Fibroblast of the aortic adventitia (primary cell): Measurements from ENCODE around the gene SLC26A3. TPM values are rescaled to one million over a fixed set of nuclear protein-coding genes. Genes with fewer than 3 reads are reported as not detected.

Source experiments
- DNase-seq: peaks from one replicate; pipeline ENCODE4 v3.0.0-alpha.2; 2010; ENCODE audit warnings: low read depth
- H3K4me3 ChIP-seq: 2 replicates; pipeline ENCODE4 v1.5.1; 2011; ENCODE audit warnings: low read depth, mild to moderate bottlenecking, control low read depth, low read length, moderate library complexity
- total RNA-seq: library from RNA; depleted of rRNA; stranded (reverse); fragments of >200 nt; gene quantifications from 2 replicates; pipeline ENCODE4 v1.2.3, GENCODE V29; 2012; ENCODE audit warnings: low replicate concordance
- TF ChIP-seq, protein P1 (sequence below): IDR thresholded peaks from 2 replicates; pipeline ENCODE4 v1.5.1; 2011; ENCODE audit warnings: mild to moderate bottlenecking, low read length, control low read depth, inconsistent platforms; ENCODE audit not compliant: insufficient read depth

Gene SLC26A3
- total RNA-seq, 1 donor, result not detected

DNA sequence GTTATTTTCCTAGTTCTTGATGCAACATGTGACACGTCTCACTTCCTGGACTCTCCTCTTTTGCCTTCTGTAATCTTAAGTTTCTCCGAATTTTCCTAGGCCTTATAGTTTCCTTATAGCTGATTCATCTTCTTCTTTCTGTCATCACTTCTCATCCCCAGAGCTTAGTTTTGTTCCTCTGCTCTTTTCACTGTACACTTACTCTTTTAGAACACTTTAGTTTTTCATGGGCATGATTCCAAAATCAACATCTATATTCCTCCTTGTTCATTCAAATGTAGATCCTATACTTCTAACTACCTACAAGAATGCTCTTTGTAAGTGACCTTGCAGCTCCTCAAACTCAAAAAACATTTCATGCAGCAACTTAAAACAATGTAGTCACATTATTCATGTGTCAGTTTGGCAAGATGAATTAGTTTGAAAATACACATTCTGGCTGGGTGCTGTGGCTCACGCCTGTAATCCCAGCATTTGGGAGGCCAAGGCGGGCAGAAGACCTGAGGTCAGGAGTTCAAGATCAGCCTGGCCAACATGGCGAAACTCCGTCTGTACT lies 13.1 kb upstream of the SLC26A3 start:
- TF ChIP-seq, protein P1, sequence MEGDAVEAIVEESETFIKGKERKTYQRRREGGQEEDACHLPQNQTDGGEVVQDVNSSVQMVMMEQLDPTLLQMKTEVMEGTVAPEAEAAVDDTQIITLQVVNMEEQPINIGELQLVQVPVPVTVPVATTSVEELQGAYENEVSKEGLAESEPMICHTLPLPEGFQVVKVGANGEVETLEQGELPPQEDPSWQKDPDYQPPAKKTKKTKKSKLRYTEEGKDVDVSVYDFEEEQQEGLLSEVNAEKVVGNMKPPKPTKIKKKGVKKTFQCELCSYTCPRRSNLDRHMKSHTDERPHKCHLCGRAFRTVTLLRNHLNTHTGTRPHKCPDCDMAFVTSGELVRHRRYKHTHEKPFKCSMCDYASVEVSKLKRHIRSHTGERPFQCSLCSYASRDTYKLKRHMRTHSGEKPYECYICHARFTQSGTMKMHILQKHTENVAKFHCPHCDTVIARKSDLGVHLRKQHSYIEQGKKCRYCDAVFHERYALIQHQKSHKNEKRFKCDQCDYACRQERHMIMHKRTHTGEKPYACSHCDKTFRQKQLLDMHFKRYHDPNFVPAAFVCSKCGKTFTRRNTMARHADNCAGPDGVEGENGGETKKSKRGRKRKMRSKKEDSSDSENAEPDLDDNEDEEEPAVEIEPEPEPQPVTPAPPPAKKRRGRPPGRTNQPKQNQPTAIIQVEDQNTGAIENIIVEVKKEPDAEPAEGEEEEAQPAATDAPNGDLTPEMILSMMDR, result no peak
- peak; percentile 44 for DNase-seq
- no peak overlapping the region for H3K4me3 ChIP-seq

DNA sequence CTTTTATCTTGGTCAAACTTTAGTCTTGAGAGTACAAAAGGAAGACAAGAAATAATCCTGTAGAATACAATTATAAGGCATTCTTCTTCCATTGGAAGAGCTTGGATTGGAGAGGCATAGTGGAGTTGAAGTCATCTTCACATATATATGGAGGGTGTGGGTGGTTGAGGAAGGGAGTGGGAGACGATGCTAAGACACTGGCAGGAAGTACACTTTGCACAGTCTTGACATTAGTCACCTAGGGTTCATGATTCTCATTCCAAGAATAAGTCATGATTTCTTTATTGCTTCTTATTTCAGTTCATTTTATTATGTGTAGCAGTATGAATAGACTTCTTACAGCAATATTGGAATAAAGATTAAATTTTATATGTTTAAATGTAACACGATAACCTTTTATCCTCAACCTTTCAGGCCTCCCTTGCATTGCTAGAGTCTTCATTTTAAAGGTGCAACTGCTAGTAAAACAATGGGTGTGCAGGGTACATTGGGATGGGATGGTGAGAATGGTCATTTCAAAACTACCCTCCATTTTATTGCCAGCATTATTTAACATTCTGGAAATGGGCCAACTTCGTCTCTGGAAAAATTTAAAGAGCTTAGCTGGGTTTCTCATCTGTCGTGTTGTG lies 12.3 kb upstream of the SLC26A3 start:
- DNase-seq, result no peak
- TF ChIP-seq, protein P1, result no peak
- no peak overlapping the region for H3K4me3 ChIP-seq

- TF ChIP-seq, protein P1, result no peak
- no peak overlapping the region for H3K4me3 ChIP-seq
- no peak for DNase-seq
These were observed 10.5 kb upstream of the SLC26A3 start for GRCh38 chr7:107813524-107813923.

DNA sequence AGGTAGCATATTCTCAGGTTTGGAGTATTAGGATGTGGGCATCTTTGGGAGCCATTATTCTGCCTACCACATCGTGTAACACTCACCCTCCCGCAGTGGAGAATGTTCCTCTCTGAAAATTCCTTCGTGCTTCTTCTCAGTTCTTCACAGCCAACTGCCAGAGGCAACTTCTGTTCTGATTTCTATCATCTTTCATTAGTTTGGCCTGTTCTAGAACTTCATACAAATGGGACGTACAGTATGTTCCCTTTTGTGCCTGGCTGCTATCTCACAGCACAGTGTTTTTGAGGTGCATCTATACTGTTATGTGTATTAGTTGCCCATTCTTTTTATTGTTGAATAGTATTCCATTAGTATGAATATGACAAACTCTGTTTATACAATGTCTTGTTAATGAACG lies 8.9 kb upstream of the SLC26A3 start:
- DNase-seq, result no peak
- TF ChIP-seq, protein P1, result no peak

GRCh38 chr7:107810626-107811025 lies 7.6 kb upstream of the SLC26A3 start:
- DNase-seq, result no peak
- H3K4me3 ChIP-seq, result no peak overlapping the region
- TF ChIP-seq, protein P1, result no peak

More for the DNA sequence above, 8.9 kb upstream of the SLC26A3 start:
- no peak overlapping the region for H3K4me3 ChIP-seq

DNA sequence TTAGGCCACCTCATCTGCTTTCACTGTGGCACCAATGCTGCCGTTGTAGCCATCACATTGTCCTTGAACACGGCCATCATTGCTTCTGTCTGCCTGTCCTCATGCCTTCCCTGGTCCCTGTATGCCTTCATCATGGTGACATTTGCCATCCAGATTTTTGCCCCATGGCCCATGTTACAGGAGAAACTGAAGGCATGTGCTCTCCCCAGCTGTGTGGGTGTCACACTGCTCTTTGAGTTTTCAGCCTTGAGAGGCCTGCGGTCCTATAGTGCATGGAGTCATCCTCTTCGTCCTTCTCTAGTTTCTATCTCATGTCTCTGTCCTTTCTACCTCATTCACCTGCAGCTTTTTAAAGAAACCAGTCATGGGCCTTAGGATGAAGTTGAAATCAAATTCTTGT lies 6.2 kb upstream of the SLC26A3 start:
- TF ChIP-seq, protein P1, result no peak
- no peak overlapping the region for H3K4me3 ChIP-seq
- DNase-seq, result no peak
